ENCODE measurements around the gene ICAM5.

DNA sequence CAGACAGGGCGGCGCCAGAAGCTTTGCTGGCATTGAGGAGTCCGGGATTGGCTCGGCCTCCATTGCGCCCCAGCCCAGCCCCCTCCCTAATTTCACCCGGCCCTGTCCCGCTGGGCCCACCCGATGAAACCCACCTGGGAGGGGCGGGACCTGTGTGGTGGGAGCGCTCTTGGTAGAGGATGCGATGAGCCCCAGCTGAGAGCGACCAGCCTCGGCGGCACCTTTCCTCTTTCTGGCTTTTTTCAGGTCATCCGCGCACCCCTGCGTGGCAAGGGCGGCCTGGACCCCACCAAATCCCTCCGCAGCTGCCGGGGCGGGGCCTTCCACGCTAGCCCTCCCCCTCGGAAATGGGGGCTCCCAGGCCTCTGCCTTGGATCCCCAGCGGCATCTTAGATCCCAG, 19.7 kb downstream of the ICAM5 start, which contains the start of gene ZGLP1:
- no peak for TF ChIP-seq JUND (IDR thresholded peaks at IDR 0.05)
- TF ChIP-seq, protein P1, sequence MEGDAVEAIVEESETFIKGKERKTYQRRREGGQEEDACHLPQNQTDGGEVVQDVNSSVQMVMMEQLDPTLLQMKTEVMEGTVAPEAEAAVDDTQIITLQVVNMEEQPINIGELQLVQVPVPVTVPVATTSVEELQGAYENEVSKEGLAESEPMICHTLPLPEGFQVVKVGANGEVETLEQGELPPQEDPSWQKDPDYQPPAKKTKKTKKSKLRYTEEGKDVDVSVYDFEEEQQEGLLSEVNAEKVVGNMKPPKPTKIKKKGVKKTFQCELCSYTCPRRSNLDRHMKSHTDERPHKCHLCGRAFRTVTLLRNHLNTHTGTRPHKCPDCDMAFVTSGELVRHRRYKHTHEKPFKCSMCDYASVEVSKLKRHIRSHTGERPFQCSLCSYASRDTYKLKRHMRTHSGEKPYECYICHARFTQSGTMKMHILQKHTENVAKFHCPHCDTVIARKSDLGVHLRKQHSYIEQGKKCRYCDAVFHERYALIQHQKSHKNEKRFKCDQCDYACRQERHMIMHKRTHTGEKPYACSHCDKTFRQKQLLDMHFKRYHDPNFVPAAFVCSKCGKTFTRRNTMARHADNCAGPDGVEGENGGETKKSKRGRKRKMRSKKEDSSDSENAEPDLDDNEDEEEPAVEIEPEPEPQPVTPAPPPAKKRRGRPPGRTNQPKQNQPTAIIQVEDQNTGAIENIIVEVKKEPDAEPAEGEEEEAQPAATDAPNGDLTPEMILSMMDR (IDR thresholded peaks at IDR 0.05 in 2 of 3, conservative IDR thresholded peaks at IDR 0.05 in 1 of 3; ENCODE audit: borderline replicate concordance in 1 of 3, insufficient read depth in 1 of 3, low read depth in 2 of 3, low read length in 2 of 3): no peak
- TF ChIP-seq, protein P2, sequence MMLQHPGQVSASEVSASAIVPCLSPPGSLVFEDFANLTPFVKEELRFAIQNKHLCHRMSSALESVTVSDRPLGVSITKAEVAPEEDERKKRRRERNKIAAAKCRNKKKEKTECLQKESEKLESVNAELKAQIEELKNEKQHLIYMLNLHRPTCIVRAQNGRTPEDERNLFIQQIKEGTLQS (IDR thresholded peaks at IDR 0.05): no peak
- no peak for TF ChIP-seq POLR2A (IDR thresholded peaks at IDR 0.05; ENCODE audit: borderline replicate concordance, extremely low read depth, insufficient read depth, insufficient read length)
- no peak for TF ChIP-seq RAD21 (IDR thresholded peaks at IDR 0.05; ENCODE audit: low read depth)
- no peak for TF ChIP-seq POLR2AphosphoS5 (IDR thresholded peaks at IDR 0.05; ENCODE audit: low read depth, low read length)
- TF ChIP-seq EZH2 (IDR thresholded peaks at IDR 0.05): no peak

Data from HCT116 (cell line).